GM23338 (cell line): ENCODE measurements around the gene GNS.

Experiments
- CREB1 ChIP-seq: fragments of 250-450 bp; sonication (Bioruptor Pico); IDR thresholded peaks from 2 replicates; pipeline ENCODE4 v1.5.0; 2020; ENCODE audit warnings: low read depth, mild to moderate bottlenecking, moderate library complexity
- EZH2 ChIP-seq: fragments of 200-600 bp; sonication (generic); IDR thresholded peaks from one replicate; pipeline ENCODE4 v1.8.0; 2017; ENCODE audit warnings: antibody characterized with exemption, mild to moderate bottlenecking, low read depth; ENCODE audit not compliant: unreplicated experiment
- EZH2phosphoT487 ChIP-seq: fragments of 200-600 bp; sonication (generic); IDR thresholded peaks from one replicate; pipeline ENCODE4 v1.8.1; 2018; ENCODE audit warnings: antibody characterized with exemption; ENCODE audit not compliant: unreplicated experiment
- JUNB ChIP-seq: IDR thresholded peaks from one replicate; pipeline ENCODE4 v1.6.1; 2016; ENCODE audit warnings: antibody characterized with exemption; ENCODE audit not compliant: unreplicated experiment
- POLR2AphosphoS5 ChIP-seq: IDR thresholded peaks from 2 replicates; pipeline ENCODE4 v1.6.1; 2016; ENCODE audit warnings: antibody characterized with exemption, low read depth
- STAT1 ChIP-seq: IDR thresholded peaks from one replicate; pipeline ENCODE4 v1.6.1; 2016; ENCODE audit warnings: antibody characterized with exemption; ENCODE audit not compliant: unreplicated experiment
- TF ChIP-seq, protein P1 (sequence below), 2 experiments: fragments of 200-600 bp in 1 of 2; sonication (generic) in 1 of 2; conservative IDR thresholded peaks; 2 replicates each; pipeline versions ENCODE4 v1.5.1 to v1.6.1; 2016 to 2017; ENCODE audit warnings: antibody characterized with exemption in 2 of 2, low read depth in 2 of 2, mild to moderate bottlenecking in 2 of 2, moderate library complexity in 1 of 2
- TF ChIP-seq, protein P2 (sequence below): IDR thresholded peaks from one replicate; pipeline ENCODE4 v1.6.1; 2018; ENCODE audit warnings: antibody characterized with exemption; ENCODE audit not compliant: unreplicated experiment
- TF ChIP-seq, protein P3 (sequence below): IDR thresholded peaks from 2 replicates; pipeline ENCODE4 v1.6.1; 2016; ENCODE audit warnings: antibody characterized with exemption

DNA sequence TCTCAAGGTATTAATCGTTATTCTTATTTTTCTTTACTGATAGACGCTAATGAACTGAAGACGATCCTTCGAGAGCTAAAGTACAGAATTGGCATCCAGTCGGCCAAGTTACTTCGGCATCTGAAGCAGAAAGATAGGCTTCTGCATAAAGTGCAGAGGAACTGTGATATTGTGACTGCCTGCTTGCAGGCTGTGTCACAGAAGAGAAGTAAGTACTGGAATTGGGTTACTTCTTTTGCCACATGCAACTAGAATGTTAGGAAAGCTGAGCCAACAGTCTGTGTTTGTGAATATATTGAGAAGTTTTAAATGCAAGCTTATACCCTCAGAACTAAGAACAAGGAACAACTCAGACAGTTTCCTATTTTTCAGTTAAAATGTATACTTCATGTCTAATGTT is 26.6 kb upstream of the GNS start:
- TF ChIP-seq EZH2 = no peak
- TF ChIP-seq, protein P1, sequence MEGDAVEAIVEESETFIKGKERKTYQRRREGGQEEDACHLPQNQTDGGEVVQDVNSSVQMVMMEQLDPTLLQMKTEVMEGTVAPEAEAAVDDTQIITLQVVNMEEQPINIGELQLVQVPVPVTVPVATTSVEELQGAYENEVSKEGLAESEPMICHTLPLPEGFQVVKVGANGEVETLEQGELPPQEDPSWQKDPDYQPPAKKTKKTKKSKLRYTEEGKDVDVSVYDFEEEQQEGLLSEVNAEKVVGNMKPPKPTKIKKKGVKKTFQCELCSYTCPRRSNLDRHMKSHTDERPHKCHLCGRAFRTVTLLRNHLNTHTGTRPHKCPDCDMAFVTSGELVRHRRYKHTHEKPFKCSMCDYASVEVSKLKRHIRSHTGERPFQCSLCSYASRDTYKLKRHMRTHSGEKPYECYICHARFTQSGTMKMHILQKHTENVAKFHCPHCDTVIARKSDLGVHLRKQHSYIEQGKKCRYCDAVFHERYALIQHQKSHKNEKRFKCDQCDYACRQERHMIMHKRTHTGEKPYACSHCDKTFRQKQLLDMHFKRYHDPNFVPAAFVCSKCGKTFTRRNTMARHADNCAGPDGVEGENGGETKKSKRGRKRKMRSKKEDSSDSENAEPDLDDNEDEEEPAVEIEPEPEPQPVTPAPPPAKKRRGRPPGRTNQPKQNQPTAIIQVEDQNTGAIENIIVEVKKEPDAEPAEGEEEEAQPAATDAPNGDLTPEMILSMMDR (conservative IDR thresholded peaks at IDR 0.05; ENCODE audit: low read depth in 2 of 2) = no peak
- no peak for TF ChIP-seq EZH2phosphoT487
- TF ChIP-seq STAT1 = no peak
- no peak for TF ChIP-seq JUNB
- TF ChIP-seq POLR2AphosphoS5 = no peak
- TF ChIP-seq, protein P2, sequence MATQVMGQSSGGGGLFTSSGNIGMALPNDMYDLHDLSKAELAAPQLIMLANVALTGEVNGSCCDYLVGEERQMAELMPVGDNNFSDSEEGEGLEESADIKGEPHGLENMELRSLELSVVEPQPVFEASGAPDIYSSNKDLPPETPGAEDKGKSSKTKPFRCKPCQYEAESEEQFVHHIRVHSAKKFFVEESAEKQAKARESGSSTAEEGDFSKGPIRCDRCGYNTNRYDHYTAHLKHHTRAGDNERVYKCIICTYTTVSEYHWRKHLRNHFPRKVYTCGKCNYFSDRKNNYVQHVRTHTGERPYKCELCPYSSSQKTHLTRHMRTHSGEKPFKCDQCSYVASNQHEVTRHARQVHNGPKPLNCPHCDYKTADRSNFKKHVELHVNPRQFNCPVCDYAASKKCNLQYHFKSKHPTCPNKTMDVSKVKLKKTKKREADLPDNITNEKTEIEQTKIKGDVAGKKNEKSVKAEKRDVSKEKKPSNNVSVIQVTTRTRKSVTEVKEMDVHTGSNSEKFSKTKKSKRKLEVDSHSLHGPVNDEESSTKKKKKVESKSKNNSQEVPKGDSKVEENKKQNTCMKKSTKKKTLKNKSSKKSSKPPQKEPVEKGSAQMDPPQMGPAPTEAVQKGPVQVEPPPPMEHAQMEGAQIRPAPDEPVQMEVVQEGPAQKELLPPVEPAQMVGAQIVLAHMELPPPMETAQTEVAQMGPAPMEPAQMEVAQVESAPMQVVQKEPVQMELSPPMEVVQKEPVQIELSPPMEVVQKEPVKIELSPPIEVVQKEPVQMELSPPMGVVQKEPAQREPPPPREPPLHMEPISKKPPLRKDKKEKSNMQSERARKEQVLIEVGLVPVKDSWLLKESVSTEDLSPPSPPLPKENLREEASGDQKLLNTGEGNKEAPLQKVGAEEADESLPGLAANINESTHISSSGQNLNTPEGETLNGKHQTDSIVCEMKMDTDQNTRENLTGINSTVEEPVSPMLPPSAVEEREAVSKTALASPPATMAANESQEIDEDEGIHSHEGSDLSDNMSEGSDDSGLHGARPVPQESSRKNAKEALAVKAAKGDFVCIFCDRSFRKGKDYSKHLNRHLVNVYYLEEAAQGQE = no peak
- TF ChIP-seq CREB1 (CRISPR knock-in tag) = no peak
- TF ChIP-seq, protein P3, sequence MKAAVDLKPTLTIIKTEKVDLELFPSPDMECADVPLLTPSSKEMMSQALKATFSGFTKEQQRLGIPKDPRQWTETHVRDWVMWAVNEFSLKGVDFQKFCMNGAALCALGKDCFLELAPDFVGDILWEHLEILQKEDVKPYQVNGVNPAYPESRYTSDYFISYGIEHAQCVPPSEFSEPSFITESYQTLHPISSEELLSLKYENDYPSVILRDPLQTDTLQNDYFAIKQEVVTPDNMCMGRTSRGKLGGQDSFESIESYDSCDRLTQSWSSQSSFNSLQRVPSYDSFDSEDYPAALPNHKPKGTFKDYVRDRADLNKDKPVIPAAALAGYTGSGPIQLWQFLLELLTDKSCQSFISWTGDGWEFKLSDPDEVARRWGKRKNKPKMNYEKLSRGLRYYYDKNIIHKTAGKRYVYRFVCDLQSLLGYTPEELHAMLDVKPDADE = no peak
